Neural progenitor cell (in vitro differentiated cells): ENCODE measurements around the gene MTA2. TPM values are rescaled to one million over a fixed set of nuclear protein-coding genes. Genes with fewer than 3 reads are reported as not detected.
A peak's percentile ranks its signal among the peaks of the same experiment; 100 is the strongest.

ENCODE experiments used
- DNase-seq: peaks from one replicate; pipeline ENCODE4 v3.0.0-alpha.2; 2016; ENCODE audit warnings: low spot score
- H2AFZ ChIP-seq: fragments of 200-600 bp; sonication (generic); replicated peaks from 2 replicates; pipeline ENCODE4 v1.6.1; 2016; ENCODE audit warnings: antibody characterized with exemption
- H3F3A ChIP-seq: fragments of 200-600 bp; sonication (generic); 2 replicates; pipeline ENCODE4 v1.6.1; 2016; ENCODE audit warnings: antibody characterized with exemption, low read depth
- H3K27ac ChIP-seq: fragments of 200-600 bp; sonication (generic); 2 replicates; pipeline ENCODE4 v1.5.1; 2016; ENCODE audit warnings: mild to moderate bottlenecking
- H3K27me3 ChIP-seq: fragments of 200-600 bp; sonication (generic); 2 replicates; pipeline ENCODE4 v1.6.1; 2016; ENCODE audit warnings: mild to moderate bottlenecking, moderate library complexity
- H3K36me3 ChIP-seq: fragments of 200-600 bp; sonication (generic); 2 replicates; pipeline ENCODE4 v1.5.1; 2016
- H3K4me1 ChIP-seq: fragments of 200-600 bp; sonication (generic); 2 replicates; pipeline ENCODE4 v1.6.1; 2016; ENCODE audit warnings: mixed run types
- H3K4me2 ChIP-seq: fragments of 200-600 bp; sonication (generic); 2 replicates; pipeline ENCODE4 v1.6.1; 2016
- H3K4me3 ChIP-seq: fragments of 200-600 bp; sonication (generic); 2 replicates; pipeline ENCODE4 v1.5.1; 2016
- H3K79me2 ChIP-seq: fragments of 200-600 bp; sonication (generic); 2 replicates; pipeline ENCODE4 v1.6.1; 2016; ENCODE audit warnings: low read depth
- H3K9ac ChIP-seq: fragments of 200-600 bp; sonication (generic); 2 replicates; pipeline ENCODE4 v1.6.1; 2016
- H3K9me3 ChIP-seq: fragments of 200-600 bp; sonication (generic); 2 replicates; pipeline ENCODE4 v1.5.1; 2016; ENCODE audit warnings: low read depth
- H4K20me1 ChIP-seq: fragments of 200-600 bp; sonication (generic); 2 replicates; pipeline ENCODE4 v1.6.1; 2016; ENCODE audit warnings: low read depth
- H3K27ac Mint-ChIP-seq: 3 replicates; pipeline ENCODE4 v1.8.0; 2021; ENCODE audit warnings: mixed read lengths
- H3K27me3 Mint-ChIP-seq: 2 replicates; pipeline ENCODE4 v1.8.0; 2022; ENCODE audit warnings: low read depth, mild to moderate bottlenecking, inconsistent platforms, moderate library complexity, mixed read lengths; ENCODE audit not compliant: insufficient read depth
- H3K36me3 Mint-ChIP-seq: 3 replicates; pipeline ENCODE4 v1.8.0; 2021; ENCODE audit warnings: mixed read lengths
- H3K4me1 Mint-ChIP-seq: 3 replicates; pipeline ENCODE4 v1.8.0; 2021; ENCODE audit warnings: mixed read lengths
- H3K4me3 Mint-ChIP-seq: 3 replicates; pipeline ENCODE4 v1.8.0; 2021; ENCODE audit warnings: mild to moderate bottlenecking, moderate library complexity, mixed read lengths
- H3K9me3 Mint-ChIP-seq: 3 replicates; pipeline ENCODE4 v1.8.0; 2020; ENCODE audit warnings: mixed read lengths
- CTCF ChIP-seq: fragments of 200-600 bp; sonication (generic); IDR thresholded peaks from 2 replicates; pipeline ENCODE4 v1.5.1; 2017; ENCODE audit warnings: antibody characterized with exemption, mild to moderate bottlenecking
- EZH2 ChIP-seq: fragments of 200-600 bp; sonication (generic); IDR thresholded peaks from 2 replicates; pipeline ENCODE4 v1.6.1; 2017; ENCODE audit warnings: antibody characterized with exemption, mild to moderate bottlenecking, moderate library complexity
- EZH2phosphoT487 ChIP-seq: fragments of 200-600 bp; sonication (generic); IDR thresholded peaks from 2 replicates; pipeline ENCODE4 v1.6.1; 2017; ENCODE audit warnings: antibody characterized with exemption
- total RNA-seq: library from RNA; depleted of rRNA; stranded (reverse); fragments of >200 nt; gene quantifications from 2 replicates; pipeline ENCODE4 v1.2.3, GENCODE V29; 2015; ENCODE audit warnings: low replicate concordance

The MTA2 gene
- total RNA-seq, 1 donor from 2014 or later = 108 TPM

- H3F3A ChIP-seq = peaks cover 94% of the 10 kb centered on the region
- Mint-ChIP-seq H3K4me1 (peaks cover 66% of the 10 kb centered on the region), H3K4me3 (peak overlapping the region; percentile 60), H3K27me3 (peaks cover 3% of the 10 kb centered on the region), H3K27ac (peak overlapping the region; percentile 96), H3K9me3 (no peaks in the 10 kb centered on the region), H3K36me3 (peaks cover 19% of the 10 kb centered on the region)
- peaks cover 30% of the 10 kb centered on the region for H4K20me1 ChIP-seq
- no peak overlapping the region for H2AFZ ChIP-seq
- no peak overlapping the region for H3K4me3 ChIP-seq
- TF ChIP-seq CTCF = no peak
- TF ChIP-seq EZH2phosphoT487 = no peak
- H3K36me3 ChIP-seq = peaks cover 10% of the 10 kb centered on the region
- peaks cover 65% of the 10 kb centered on the region for H3K4me1 ChIP-seq
- peaks cover 19% of the 10 kb centered on the region for H3K79me2 ChIP-seq
- peak; percentile 85 for DNase-seq
- H3K27ac ChIP-seq = peak overlapping the region; percentile 71
- no peak overlapping the region for H3K9ac ChIP-seq
- no peaks in the 10 kb centered on the region for H3K27me3 ChIP-seq
- no peak overlapping the region for H3K4me2 ChIP-seq
- H3K9me3 ChIP-seq = no peaks in the 10 kb centered on the region
Measured at GRCh38 chr11:62556108-62556874, 45.4 kb downstream of the MTA2 start.

- Histone ChIP-seq H3K9me3 (no peaks in the 10 kb centered on the region), H3K4me3 (no peak overlapping the region), H3K9ac (no peak overlapping the region), H3K4me2 (no peak overlapping the region), H2AFZ (no peak overlapping the region), H3K27me3 (no peaks in the 10 kb centered on the region), H3K27ac (peak overlapping the region; percentile 71), H3F3A (peaks cover 91% of the 10 kb centered on the region), H3K79me2 (peaks cover 19% of the 10 kb centered on the region), H3K4me1 (peaks cover 69% of the 10 kb centered on the region), H3K36me3 (peaks cover 10% of the 10 kb centered on the region), H4K20me1 (peaks cover 23% of the 10 kb centered on the region)
- peak overlapping the region; percentile 68 for H3K27ac Mint-ChIP-seq
- no peaks in the 10 kb centered on the region for H3K9me3 Mint-ChIP-seq
- H3K36me3 Mint-ChIP-seq = peaks cover 19% of the 10 kb centered on the region
- no peak for TF ChIP-seq EZH2phosphoT487
- TF ChIP-seq EZH2 = no peak
- TF ChIP-seq CTCF = no peak
- peaks cover 72% of the 10 kb centered on the region for H3K4me1 Mint-ChIP-seq
- DNase-seq = peak; percentile 49
- peaks cover 3% of the 10 kb centered on the region for H3K27me3 Mint-ChIP-seq
- no peak overlapping the region for H3K4me3 Mint-ChIP-seq
Measured at GRCh38 chr11:62555464-62556107, 46.1 kb downstream of the MTA2 start.

GRCh38 chr11:62554387-62555167, 47.1 kb downstream of the MTA2 start:
- Mint-ChIP-seq H3K27me3 (peaks cover 9% of the 10 kb centered on the region), H3K36me3 (peaks cover 14% of the 10 kb centered on the region), H3K4me3 (no peak overlapping the region), H3K4me1 (peaks cover 74% of the 10 kb centered on the region), H3K9me3 (no peaks in the 10 kb centered on the region), H3K27ac (peak overlapping the region; percentile 63)
- peaks cover 13% of the 10 kb centered on the region for H3K79me2 ChIP-seq
- H3K4me1 ChIP-seq = peaks cover 60% of the 10 kb centered on the region
- no peak overlapping the region for H2AFZ ChIP-seq
- H3K27me3 ChIP-seq = no peaks in the 10 kb centered on the region
- peaks cover 10% of the 10 kb centered on the region for H3K36me3 ChIP-seq
- DNase-seq = peak; percentile 44
- H3K27ac ChIP-seq = no peak overlapping the region
- TF ChIP-seq CTCF (no peak), EZH2phosphoT487 (no peak), EZH2 (no peak)
- H4K20me1 ChIP-seq = peaks cover 14% of the 10 kb centered on the region
- peaks cover 83% of the 10 kb centered on the region for H3F3A ChIP-seq
- no peak overlapping the region for H3K9ac ChIP-seq
- no peak overlapping the region for H3K4me2 ChIP-seq
- H3K4me3 ChIP-seq = no peak overlapping the region
- no peaks in the 10 kb centered on the region for H3K9me3 ChIP-seq
